Measurements from ENCODE around the gene CCDC88A.
"Not testable (repeated sequence)": the region's sequence is repeated elsewhere in the genome, so short reads cannot be mapped to it uniquely, and the experiment has no call there.

The CCDC88A gene

GRCh38 chr2:55358451-55358850, 61.2 kb downstream of the CCDC88A start:
- TF ChIP-seq, protein P1, sequence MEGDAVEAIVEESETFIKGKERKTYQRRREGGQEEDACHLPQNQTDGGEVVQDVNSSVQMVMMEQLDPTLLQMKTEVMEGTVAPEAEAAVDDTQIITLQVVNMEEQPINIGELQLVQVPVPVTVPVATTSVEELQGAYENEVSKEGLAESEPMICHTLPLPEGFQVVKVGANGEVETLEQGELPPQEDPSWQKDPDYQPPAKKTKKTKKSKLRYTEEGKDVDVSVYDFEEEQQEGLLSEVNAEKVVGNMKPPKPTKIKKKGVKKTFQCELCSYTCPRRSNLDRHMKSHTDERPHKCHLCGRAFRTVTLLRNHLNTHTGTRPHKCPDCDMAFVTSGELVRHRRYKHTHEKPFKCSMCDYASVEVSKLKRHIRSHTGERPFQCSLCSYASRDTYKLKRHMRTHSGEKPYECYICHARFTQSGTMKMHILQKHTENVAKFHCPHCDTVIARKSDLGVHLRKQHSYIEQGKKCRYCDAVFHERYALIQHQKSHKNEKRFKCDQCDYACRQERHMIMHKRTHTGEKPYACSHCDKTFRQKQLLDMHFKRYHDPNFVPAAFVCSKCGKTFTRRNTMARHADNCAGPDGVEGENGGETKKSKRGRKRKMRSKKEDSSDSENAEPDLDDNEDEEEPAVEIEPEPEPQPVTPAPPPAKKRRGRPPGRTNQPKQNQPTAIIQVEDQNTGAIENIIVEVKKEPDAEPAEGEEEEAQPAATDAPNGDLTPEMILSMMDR (conservative IDR thresholded peaks at IDR 0.05; ENCODE audit: low read depth, low read length) = no peak
- no peak overlapping the region for H3K4me3 ChIP-seq (ENCODE audit: low read length)
- no peak for DNase-seq (ENCODE audit: low read depth)

DNA sequence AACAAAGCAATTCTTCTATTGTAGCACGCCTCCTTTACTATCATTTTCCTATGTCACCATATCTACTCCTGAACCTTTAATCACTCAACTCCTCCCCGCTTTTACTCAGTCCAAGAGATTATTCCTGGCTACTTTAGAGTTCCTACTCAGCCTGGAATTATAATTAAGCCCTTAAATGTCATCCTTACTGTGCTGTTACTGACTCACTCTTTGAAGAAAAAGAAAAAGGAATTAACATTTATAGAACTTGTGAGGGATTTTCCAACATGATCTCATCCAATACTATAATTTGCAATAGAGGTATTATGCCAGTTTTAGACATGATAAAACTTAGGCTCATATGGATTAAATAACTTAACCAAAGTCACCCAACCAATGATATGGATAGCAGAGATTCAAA, 61.7 kb downstream of the CCDC88A start:
- DNase-seq (ENCODE audit: low read depth) = peak; percentile 24
- TF ChIP-seq, protein P1 (conservative IDR thresholded peaks at IDR 0.05; ENCODE audit: low read depth, low read length) = no peak
- no peak overlapping the region for H3K4me3 ChIP-seq (ENCODE audit: low read length)

- H3K4me3 ChIP-seq (ENCODE audit: low read length) = no peak overlapping the region
- TF ChIP-seq, protein P1 (conservative IDR thresholded peaks at IDR 0.05; ENCODE audit: low read depth, low read length) = no peak
- DNase-seq (ENCODE audit: low read depth) = no peak
These were observed 62.5 kb downstream of the CCDC88A start for GRCh38 chr2:55357164-55357563.

DNA sequence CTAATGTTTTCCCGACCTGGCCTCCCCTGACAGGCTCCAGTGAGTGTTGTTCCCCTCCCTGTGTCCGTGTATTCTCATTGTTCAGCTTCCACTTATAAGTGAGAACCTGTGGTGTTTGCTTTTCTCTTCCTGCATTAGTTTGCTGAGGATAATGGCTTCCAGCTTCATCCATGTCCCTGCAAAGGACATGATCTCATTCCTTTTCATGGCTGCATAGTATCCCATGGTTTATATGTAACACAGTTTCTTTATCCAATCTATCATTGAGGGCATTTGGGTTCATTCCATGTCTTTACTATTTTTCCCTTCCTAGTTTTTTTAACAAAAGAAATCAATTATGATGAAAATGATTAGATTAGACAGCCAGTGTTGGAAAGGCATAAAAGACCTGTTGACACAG, 63.5 kb downstream of the CCDC88A start:
- not testable (repeated sequence) for DNase-seq (ENCODE audit: low read depth); H3K4me3 ChIP-seq (ENCODE audit: low read length)

- TF ChIP-seq, protein P1 (conservative IDR thresholded peaks at IDR 0.05; ENCODE audit: low read depth, low read length) = no peak
- no peak overlapping the region for H3K4me3 ChIP-seq (ENCODE audit: low read length)
- no peak for DNase-seq (ENCODE audit: low read depth)
These were observed 64.2 kb downstream of the CCDC88A start for GRCh38 chr2:55355451-55355850.

DNA sequence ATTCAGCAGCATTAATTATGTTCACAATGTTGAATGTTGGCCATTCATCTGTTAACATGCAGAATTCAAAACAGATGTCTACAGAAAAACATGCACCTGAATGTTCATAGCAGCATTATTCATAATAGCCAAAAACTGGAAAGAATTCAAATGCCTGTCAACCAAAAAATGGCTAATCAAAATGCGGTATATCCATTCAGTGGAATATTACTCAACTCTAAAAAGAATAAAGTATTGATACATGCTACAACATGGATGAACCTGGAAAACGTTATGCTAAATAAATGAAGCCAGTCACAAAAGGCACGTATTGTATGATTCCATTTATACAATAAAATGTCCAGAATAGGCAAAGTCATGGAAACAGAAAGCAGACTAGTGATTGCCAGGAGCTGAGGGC, 68.0 kb downstream of the CCDC88A start:
- TF ChIP-seq, protein P1 (conservative IDR thresholded peaks at IDR 0.05; ENCODE audit: low read depth, low read length) = no peak
- no peak for DNase-seq (ENCODE audit: low read depth)
- no peak overlapping the region for H3K4me3 ChIP-seq (ENCODE audit: low read length)

DNA sequence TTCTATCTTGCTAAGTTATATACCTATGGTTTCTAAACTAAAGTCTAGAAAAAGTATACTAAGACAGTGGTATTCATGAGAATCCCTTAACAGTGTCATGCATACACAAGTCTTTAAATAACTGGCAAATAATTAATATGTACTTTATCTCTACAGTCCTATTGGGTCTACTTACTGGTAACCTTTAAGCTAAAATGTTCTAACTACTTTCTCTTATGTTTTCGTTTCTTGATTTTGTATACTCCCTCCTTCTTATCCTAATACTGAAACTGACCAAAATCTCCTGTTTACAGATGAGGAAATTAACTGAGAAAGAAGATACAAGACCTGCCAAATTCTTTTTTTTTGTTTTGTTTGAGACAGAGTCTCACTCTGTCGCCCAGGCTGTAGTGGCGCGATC, 74.6 kb downstream of the CCDC88A start:
- no peak for DNase-seq (ENCODE audit: low read depth)
- TF ChIP-seq, protein P1 (conservative IDR thresholded peaks at IDR 0.05; ENCODE audit: low read depth, low read length) = no peak
- H3K4me3 ChIP-seq (ENCODE audit: low read length) = no peak overlapping the region

- DNase-seq (ENCODE audit: low read depth) = no peak
- H3K4me3 ChIP-seq (ENCODE audit: low read length) = no peak overlapping the region
- TF ChIP-seq, protein P1 (conservative IDR thresholded peaks at IDR 0.05; ENCODE audit: low read depth, low read length) = no peak
These were observed 81.4 kb downstream of the CCDC88A start for GRCh38 chr2:55338268-55338667.

Data from retinal pigment epithelial cell (primary cell).